HTERT RPE-1 (cell line): ENCODE data around the gene SEMA5A.

Experiments used
- in situ Hi-C: fragments of 300-500 bp; cut with MboI; formaldehyde crosslinking; loops from 4 replicates; pipeline ENCODE4 v1.14.3; 2020; ENCODE audit warnings: low sequenced_read_pairs

SEMA5A gene

GRCh38 chr5:9186069-9186468 is 359.8 kb downstream of the SEMA5A start:
- in situ Hi-C loops: no loop called here

- in situ Hi-C loops: no loop called here
Measured at GRCh38 chr5:9183992-9184391, 361.9 kb downstream of the SEMA5A start.

GRCh38 chr5:9182899-9183695 is 362.8 kb downstream of the SEMA5A start:
- in situ Hi-C loops: no loop called here

GRCh38 chr5:9176641-9177040 is 369.2 kb downstream of the SEMA5A start:
- in situ Hi-C loops: no loop called here

- in situ Hi-C loops: no loop called here
Measured at GRCh38 chr5:9174446-9174845, 371.4 kb downstream of the SEMA5A start.

GRCh38 chr5:9173281-9174048 is 372.4 kb downstream of the SEMA5A start:
- in situ Hi-C loops: no loop called here

- in situ Hi-C loops: no loop called here
Measured at GRCh38 chr5:9170026-9170425, 375.8 kb downstream of the SEMA5A start.

- in situ Hi-C loops: no loop called here
Measured at GRCh38 chr5:9169557-9169902, 376.3 kb downstream of the SEMA5A start.

- in situ Hi-C loops: no loop called here
Measured at GRCh38 chr5:9168791-9169556, 376.9 kb downstream of the SEMA5A start.

GRCh38 chr5:9166202-9167112 is 379.4 kb downstream of the SEMA5A start:
- in situ Hi-C loops: no loop called here

GRCh38 chr5:9165546-9165945 is 380.3 kb downstream of the SEMA5A start:
- in situ Hi-C loops: no loop called here

GRCh38 chr5:9160747-9161146 is 385.1 kb downstream of the SEMA5A start:
- in situ Hi-C loops: no loop called here

GRCh38 chr5:9157811-9158210 is 388.1 kb downstream of the SEMA5A start:
- in situ Hi-C loops: no loop called here

- in situ Hi-C loops: no loop called here
Measured at GRCh38 chr5:9157020-9157419, 388.9 kb downstream of the SEMA5A start.

- in situ Hi-C loops: no loop called here
Measured at GRCh38 chr5:9156282-9156681, 389.6 kb downstream of the SEMA5A start.

GRCh38 chr5:9151684-9152427 is 394.0 kb downstream of the SEMA5A start:
- in situ Hi-C loops: no loop called here

- in situ Hi-C loops: no loop called here
Measured at GRCh38 chr5:9149988-9150387, 395.9 kb downstream of the SEMA5A start.

- in situ Hi-C loops: no loop called here
Measured at GRCh38 chr5:9148242-9148641, 397.6 kb downstream of the SEMA5A start.

- in situ Hi-C loops: no loop called here
Measured at GRCh38 chr5:9140711-9141110, 405.2 kb downstream of the SEMA5A start.

GRCh38 chr5:9140202-9140601 is 405.7 kb downstream of the SEMA5A start:
- in situ Hi-C loops: no loop called here
